GM21526 (cell line): ENCODE data around the gene CYB561.
"Not testable (repeated sequence)": the region's sequence is repeated elsewhere in the genome, so short reads cannot be mapped to it uniquely, and the experiment has no call there.

Experiments
- ATAC-seq: cut with Tn5 transposase; IDR thresholded peaks from one replicate; pipeline ENCODE4 v1.9.1; 2021; ENCODE audit warnings: moderate library complexity; ENCODE audit not compliant: unreplicated experiment, low FRiP score

Gene CYB561

DNA sequence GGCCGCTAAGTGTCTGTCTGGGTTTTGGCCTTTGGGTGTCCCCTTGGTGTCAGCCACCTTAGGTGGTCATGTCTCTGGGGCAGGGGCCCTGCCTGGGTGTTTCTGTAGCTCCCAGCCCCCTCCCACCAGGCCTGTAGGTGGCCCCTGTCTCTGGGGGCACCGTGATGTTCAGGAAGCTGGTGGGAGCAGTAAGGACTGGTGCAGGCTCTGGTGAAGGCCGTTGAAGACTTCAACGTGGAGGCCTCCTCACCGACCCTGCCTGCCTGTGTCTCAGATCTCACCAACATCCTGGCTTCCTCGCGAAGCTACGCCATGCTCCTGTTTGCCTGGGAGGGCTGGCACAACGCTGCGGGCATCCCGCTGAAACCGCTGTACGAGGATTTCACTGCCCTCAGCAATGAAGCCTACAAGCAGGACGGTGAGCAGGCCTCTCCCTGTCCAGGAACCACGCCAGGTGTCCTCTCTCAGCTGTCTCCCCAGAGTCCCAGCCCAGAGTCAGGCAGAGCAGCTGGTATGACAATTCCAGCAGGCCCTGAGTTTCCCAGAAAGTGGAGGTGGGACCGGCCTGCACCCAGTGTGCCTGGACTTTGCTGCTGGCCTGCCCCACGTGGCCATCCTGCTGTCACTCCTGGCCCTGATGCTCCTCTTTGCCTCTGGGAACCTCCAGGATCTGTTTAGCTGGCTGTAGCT is 33.5 kb upstream of the CYB561 start:
- no peak for ATAC-seq

DNA sequence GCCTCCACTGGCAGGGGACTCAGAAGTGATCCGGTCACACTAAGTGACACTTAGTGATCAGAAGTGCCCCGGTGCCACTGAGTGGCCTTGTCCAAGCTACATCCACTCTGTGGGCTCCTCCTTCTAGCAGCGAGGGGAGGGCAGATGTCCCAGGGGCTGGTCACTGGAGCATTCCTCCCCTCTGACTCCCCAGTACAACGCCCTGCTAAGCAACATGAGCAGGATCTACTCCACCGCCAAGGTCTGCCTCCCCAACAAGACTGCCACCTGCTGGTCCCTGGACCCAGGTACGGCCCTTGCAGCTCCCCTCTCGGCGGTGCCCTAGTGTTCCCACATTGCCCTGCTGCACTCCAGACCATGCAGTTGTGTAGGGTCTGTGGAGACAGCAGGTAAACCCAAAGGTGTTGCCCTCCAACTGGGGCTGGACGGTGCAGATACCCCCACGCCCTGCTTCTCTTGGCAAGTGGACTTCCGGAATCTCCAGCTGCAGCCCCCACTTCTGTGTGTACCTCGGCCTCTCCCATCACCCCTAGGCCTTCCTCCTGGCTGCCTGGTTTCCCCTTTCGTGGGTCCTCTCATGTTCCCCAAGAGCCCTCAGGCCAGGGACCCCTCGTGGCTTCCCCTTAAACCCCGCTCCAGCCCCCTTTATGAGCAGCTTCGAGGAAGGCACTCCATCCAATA is 32.8 kb upstream of the CYB561 start:
- ATAC-seq = peak; percentile 74

- ATAC-seq = no peak
Observed at GRCh38 chr17:63477480-63478440, 31.7 kb upstream of the CYB561 start.

GRCh38 chr17:63476854-63477479 is 30.9 kb upstream of the CYB561 start, which contains the start of gene ACE:
Gene ACE (plus strand): TSS chr17:63477061. CDS start chr17:63477095, 34 bp downstream.
- no peak for ATAC-seq

GRCh38 chr17:63476459-63476853 is 30.4 kb upstream of the CYB561 start:
- ATAC-seq = no peak

GRCh38 chr17:63475491-63476412 is 29.6 kb upstream of the CYB561 start:
- ATAC-seq = no peak

- no peak for ATAC-seq
Observed at GRCh38 chr17:63474586-63475460, 28.7 kb upstream of the CYB561 start.

DNA sequence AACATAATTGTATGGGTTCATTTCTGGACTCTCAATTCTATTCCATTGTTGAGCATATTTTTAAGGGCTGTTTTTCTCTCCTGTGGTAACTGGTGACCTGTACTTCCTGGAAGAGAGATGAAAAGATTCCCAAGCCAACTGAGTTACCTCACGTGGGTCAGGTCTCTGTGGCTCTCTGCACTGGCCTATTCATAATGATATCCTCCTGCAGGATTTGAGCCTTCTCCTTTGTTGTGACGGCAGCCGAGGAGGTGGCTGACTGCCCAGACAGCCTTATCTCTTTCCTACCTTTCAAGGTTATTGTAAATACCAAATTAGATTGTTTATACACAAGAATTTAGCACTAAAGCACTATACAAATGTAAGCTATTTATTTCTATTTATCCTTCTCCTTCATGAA is 28.1 kb upstream of the CYB561 start:
- ATAC-seq = no peak

- ATAC-seq = not testable (repeated sequence)
Observed at GRCh38 chr17:63468099-63468498, 22.0 kb upstream of the CYB561 start.

DNA sequence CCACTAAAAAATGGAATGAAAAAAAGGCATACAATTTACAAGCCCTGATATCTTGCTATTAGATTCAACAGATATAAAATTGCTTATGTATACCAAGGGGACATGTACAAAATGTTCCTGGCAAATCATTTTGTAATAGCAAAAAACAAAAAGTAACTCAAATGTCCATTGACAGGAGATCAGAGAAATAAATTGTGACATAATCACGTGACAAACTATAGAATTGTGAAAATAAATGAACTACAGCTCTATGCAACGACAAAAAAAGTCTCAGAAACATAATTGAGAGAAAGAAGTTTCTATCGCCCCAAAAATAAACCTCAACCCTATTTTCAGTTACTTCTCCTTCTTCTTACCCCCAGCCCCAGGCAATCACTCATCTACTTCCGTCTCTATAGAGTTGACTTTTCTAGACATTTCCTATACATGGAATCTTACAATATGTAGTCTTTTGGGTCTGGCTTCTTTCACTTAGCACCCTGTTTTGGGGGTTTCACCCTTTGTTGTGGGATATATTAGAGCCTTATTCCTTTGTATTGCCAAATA is 18.7 kb upstream of the CYB561 start:
- no peak for ATAC-seq

- no peak for ATAC-seq
Observed at GRCh38 chr17:63463771-63464170, 17.7 kb upstream of the CYB561 start.

- no peak for ATAC-seq
Observed at GRCh38 chr17:63460018-63460417, 13.9 kb upstream of the CYB561 start.

- ATAC-seq = no peak
Observed at GRCh38 chr17:63458478-63458877, 12.4 kb upstream of the CYB561 start.

GRCh38 chr17:63455417-63455816 is 9.3 kb upstream of the CYB561 start:
- no peak for ATAC-seq

DNA sequence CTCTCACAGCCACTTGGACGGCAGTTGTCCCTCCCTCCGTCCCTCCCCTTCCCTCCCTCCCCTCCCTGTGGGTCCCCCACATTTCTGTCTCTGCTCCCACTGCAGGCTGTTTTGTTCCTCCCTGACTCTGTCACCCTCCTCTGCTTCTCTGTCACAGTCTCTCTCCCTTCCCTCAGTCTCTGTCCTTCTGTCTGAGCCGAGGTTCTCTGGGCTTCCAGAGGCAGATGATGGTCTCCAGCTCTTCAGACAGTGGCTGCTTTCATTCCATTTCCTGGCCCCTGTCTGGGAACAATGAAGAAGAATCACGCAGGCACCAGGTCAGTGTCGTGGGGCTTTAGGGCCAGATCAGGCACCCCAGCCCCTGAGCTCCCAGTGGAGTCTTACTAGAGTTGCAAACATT is 8.8 kb upstream of the CYB561 start:
- ATAC-seq = no peak

DNA sequence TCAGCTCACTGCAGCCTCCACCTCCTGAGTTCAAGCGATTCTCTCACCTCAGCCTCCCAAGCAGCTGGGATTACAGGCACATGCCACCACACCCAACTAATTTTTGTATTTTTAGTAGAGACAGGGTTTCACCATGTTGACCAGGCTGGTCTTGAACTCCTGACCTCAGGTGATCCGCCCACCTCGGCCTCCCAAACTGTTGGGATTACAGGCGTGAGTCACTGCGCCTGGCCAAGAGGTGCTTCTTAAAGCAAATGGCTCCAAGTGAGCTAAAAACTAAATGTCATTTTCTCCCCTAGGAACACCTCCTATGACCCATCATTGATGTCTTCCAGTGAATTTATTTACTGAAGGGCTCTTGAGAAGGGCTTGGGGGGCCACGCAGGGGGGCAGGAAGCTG is 8.3 kb upstream of the CYB561 start:
- ATAC-seq = not testable (repeated sequence)

DNA sequence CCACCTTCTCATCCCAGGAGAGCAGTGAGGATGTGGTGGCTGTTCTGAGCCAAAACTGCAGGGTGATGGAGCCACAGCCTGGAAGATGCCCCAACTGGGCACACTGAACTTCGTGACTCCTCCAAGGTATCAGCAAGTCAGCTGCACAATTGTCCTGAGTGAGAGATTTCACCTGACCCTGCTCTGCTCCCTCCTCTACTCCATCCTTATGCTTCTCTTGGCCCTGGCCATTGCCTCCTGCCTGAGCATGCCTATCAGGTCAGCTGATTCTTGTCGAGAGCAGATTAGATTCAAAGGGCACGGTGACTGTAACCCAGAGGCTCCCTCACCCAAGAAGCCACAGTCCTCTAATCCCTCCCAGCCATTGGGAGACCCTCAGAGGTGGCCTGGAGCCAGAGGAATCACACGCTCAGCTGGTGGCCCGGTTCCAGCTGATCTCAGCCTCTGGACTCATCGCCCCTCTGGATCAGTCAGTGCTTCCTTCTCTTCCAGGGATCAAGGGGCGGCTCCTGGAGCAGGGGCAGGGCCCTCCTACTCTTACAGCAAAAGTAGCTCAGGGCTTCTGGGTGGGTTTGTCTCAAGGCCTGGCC is 7.0 kb upstream of the CYB561 start:
- no peak for ATAC-seq
